ENCODE measurements around the gene PBLD.

The PBLD gene
- 0.78 to 6.2 (median 3.7) reads per million in 3 experiments for total RNA-seq

DNA sequence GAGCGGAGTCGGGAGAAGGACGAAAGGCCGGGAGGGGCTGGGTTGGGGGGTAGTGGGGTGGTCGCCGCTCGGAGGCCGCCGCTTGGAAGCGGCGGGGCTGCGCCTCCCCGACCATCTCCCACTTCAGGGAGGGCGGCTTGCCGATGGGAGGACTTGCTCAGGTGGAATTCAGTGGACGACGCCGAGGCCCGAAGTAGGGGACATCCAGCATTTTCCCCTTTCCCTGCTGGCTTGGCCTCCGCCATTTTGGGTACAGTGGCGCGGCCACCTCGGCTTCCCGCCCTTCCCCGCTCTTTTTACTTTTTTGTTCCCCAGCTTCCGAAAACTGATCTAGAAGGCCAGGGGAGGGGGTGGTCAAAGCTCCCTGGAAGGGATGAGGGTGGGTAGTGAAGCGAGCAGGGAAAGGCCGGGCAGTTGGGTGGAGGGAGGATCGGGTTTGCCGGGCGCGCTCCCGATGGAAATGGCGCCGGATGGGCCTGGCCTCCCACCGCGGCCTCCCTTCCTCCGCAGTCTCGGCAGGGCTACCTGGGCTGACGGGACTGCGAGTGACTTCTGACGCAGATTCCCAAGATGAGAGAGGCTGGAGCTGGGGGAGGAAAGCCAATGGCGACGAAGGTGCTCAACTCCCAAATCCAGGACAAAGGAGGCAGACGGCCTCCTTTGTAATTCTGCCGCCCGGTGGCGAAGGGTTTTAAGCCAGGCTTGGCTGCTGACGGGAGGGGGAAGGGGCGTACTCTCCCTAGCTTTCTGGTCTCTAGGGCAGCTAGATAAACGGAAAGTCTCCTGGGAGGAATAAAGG is at the start of gene PBLD:
Gene PBLD (minus strand): TSS at position 670 of the 799 bp plus-strand sequence. CDS start 26,084 bp downstream, outside the sequence.
- DNase-seq: peak; percentile 57

DNA sequence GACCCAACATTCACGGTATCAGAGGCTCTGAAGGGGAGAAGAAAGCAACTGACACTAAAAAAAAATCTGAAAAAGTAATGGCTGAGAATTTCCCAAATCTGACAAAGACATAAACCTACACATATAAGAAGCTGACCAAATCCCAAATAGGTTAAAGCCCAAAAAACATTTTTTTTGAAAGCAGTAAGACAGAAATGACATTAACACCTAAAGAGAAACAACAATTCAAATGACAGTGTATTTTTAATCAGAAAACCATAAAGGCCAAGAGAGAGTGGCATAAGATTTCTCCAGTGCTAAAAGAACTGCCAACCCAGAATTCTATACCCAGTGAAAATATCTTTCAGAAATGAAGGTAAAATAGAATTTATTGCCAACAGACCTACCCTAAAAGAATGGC is 38.9 kb upstream of the PBLD start:
- DNase-seq: no peak

DNA sequence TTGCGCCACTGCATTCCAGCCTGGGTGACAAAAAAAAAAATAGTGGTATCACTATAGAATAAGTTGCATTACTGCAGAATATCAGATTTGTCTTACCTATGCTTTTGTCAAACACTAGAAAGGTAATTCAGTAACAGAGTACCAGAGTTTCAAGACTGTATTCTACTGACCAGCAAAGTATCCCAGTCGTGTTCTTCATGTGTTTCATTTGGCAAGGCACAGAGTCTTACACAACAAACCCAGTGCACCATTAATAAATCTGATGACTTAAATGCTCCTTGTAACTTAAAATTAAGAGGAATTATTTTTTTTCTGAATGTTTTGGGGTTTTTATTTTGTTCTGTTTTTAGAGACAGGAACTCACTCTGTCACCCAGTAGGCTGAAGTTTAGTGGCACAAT is 34.4 kb upstream of the PBLD start:
- no peak for DNase-seq

DNA sequence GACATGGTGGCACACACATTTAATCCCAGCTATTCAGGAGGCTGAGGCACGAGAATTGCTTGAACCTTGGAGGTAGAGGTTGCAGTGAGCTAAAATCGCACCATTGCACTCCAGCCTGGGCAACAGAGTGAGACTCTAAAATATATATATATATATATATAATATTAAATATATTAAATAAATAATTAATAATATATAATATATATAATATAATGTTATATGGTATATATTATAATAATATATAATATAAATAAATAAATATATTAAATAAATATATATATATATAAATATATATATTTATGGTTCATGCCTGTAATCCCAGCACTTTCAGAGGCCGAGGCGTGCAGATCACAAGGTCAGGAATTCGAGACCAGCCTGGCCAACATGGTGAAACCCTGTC is 33.9 kb upstream of the PBLD start:
- no peak for DNase-seq

DNA sequence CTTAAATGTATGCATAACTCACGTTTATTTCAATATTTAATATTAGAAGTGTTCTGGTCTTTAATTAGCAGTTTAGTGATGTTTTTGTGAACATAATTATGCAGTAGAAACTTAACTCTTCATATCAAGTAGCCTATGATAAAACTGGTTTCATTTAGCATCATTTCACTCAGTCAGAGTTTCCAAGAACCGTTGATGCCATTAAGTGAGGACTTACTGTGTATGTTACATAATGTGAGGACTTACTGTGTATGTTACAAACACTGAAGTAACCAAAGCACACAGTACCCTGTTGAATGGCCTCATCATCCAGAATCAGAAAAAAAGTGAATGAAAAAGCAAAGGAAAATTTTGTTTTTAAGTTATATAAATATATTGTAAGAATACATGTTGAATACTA is 32.9 kb upstream of the PBLD start:
- DNase-seq: no peak

DNA sequence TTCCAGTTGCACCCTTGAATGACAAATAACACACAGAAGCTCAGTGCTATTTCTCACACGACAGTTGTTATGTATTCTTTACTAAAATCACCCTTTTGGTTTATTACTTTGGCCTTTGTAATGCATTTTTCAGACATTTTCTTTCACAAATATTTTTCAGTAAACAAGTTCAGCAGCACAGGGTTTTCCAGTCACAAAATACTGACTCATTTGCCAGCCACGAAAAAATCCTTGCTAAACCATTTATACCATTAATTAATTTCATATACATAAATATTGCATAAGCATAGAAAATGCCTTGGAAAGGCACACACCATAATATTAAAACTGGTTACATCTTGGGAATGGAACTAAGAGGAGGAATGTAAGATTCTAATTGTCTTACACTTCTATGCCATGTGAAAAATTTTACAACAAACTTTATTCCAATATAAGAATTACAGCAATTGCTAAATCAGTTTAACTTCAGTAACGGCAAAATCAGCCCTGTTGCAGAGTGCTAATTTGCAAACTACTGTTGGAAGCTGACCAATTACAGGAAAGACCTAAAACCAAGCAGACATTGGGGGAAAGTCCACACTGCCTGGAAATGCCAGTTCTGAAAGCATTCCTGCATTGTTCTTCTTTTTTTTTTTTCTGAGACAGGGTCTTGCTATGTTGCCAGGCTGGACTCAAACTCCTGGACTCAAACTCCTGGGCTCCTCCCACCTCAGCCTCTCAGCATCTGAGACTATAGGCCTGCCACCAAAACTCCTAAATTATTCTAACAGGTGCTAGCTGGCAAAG is 31.6 kb upstream of the PBLD start:
- DNase-seq: no peak

DNA sequence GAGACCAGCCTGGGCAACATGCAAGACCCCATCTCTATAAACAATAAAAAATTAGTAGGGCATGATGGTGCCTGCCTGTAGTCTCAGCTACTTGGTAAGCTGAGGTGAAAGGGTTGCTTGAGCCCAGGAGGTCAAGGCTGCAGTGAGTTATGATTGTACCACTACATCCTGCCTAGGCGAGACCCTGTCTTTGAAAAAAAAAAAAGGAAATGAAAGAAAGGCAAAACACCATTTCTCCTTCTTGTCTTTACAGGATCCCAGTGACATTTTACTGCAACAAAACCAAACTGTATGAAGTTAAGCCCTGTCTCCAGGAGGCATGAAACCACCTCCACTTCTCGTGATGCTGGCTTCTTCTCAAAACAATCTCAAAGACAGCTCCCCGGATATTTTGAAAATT is 29.9 kb upstream of the PBLD start:
- no peak for DNase-seq

DNA sequence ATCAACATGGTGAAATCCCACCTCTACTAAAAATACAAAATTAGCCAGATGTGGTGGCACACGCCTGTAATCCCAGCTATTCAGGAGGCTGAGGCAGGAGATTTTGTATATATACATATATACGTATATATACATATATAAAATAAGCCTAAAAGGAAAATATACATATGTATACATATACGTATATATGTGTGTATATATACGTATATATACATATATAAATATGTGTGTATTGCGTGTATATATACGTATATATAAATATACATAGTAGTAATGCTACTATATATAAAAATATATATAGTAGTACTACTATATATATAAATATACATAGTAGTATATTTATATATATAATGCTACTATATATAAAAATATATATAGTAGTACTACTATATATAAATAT is 26.5 kb upstream of the PBLD start:
- DNase-seq: no peak

DNA sequence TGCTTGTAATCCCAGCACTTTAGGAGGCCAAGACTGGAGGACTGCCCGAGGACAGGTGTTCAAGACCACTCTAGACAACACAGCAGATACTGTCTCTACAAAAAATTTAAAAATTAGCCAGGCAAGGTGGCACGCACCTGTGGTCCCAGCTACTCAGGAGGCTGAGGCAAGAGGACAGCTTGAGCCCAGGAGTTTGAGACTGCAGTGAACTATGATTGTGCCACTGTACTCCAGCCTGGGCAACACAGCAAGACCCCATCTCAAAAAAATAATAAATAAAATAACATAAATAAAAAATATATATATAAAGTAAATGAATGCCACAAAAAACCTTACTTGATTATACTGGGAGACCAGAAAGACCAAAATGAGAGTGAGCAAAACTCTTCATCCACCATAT is 20.8 kb upstream of the PBLD start:
- DNase-seq: no peak

DNA sequence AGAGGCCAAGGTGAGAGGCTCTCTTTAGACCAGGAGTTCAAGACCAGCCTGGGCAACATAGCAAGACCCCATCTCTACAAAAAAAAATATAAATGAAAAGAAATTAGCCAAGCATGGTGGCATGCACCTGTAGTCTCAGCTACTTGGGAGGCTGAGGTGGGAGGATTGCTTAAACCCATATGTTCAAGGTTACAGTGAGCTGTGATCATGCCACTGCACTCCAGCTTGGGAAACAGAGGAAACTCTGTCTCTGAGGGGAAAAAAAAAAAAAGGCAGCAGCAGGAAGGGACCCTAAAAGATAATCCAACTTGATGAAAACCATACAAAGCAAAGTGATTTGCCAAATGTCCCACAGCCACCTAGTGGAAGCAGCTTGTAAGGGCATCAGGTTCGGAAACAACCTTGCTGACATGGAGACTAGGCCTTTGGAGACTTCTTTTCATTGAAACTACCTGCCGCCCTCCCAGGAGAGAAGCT is 15.6 kb upstream of the PBLD start:
- DNase-seq: peak; percentile 39

DNA sequence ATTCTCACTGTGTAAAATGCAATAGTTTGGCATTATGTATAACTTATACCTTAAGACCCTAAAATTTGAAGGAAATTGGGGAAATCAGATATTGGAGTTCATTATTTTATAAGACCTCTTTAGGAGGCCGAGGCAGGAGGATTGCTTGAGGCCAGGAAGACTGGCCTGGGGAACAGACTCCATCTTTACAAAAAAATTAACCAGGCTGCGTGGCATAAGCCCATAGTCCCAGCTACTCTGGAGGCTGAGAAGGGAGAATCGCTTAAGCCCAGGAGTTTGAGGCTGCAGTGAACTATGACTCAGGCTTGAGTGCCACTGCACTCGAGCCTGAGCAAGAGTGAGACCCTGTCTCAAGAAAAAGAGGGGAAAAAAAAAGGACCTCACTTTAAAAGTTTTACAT is 14.0 kb upstream of the PBLD start:
- DNase-seq: no peak

DNA sequence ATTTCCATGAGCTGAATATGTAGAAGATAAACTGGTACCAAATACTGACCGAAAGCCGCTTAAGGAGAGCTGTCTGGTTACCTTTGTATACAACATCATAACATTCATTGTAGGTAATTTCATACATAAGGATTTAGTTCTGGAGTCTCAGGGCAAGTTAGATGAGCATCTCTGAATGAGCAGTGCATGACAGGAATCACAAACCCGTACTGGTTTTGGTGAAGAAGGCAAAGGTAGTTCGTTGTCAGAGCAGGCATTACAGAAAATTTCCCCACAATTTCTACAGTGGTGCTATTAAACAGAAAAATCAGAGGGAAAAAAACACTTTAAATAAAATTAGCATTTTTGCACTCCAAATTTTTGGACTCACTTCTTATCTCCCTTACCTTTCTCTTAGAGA is 12.9 kb upstream of the PBLD start:
- no peak for DNase-seq

DNA sequence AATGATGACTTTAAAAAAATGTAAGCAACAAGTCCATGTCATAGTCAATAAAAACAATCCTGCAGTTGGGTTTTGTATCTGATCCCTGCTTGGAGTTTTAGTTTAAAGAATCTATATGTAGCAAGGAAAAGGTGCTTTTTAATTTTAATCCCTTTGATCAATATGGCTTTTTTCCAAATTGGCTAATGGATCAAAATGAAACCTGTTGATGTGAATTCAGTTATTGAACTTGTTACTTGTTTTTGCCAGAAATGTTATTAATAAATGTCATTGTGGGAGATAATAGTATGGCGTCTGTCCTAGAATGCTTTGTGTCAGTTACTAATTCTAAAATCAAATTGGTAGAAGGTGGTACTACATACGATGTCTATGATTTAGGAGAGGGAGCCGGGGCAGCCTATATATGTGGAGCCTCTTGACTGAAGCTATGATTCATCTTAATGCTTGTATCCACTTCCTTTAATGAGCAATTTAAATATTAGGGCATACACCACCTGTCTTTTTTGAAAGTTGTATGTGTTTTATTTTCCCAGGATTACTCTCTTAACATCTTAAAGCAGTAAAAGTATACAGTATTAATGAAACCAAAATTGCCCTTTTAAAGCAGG is 10.3 kb upstream of the PBLD start:
- DNase-seq: no peak

DNA sequence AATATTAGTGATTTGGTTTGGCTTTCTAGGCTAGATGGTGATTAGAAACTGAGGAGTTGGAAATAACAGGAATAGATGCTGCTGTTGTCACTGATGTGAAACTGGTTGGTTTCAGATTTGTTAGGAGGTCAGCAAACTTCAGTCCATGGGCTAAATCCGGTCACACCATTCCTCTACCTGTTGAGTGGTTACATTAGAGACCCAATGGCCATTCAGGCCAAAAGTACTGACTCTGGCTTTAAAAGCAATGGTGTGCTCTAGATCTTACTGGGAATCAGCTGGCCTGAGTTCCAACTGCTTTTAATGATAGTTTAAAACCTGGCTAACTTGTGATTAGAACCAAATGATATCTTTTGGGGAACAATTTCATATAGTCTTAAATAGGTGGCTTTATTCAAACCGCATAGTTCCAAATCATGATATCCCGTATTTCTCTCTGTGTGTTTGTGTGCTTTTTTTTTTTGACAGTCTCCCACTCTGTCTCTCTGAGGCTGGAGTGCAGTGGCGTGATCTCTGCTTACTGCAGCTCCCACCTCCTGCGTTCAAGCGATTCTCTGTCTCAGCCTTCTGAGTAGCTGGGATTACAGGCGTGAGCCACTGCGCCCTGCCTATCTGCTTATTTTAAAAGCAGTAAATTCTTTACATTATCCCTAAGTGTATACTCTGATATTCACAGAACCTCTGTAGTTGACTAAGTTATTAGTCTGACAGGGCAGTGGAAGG is 7.8 kb upstream of the PBLD start:
- DNase-seq: no peak

DNA sequence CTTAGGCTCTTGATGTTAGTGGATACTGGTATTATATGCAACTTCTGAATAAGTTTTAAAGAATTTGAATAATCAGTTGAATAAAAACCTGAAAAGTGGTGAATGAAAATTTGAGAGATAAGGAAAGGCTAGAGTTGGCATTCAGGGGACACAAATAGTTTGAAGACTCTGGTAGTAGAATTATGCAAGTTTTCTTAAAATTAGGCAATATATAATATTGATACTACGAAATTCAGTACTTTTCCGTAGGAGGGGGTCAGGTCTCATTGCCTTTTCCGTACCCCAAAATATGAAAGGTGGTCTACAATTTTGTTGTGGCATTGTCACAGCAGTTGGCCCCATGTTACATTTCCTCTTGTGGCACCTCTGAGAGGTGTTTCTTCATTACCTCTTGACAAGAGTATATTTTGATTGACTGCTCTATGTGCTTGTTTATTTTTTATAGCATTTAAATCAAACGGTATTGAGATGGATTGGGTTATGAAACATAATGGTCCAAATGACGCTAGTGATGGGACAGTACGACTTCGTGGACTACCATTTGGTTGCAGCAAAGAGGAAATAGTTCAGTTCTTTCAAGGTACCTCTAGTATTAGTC is 4.1 kb upstream of the PBLD start:
- no peak for DNase-seq

DNA sequence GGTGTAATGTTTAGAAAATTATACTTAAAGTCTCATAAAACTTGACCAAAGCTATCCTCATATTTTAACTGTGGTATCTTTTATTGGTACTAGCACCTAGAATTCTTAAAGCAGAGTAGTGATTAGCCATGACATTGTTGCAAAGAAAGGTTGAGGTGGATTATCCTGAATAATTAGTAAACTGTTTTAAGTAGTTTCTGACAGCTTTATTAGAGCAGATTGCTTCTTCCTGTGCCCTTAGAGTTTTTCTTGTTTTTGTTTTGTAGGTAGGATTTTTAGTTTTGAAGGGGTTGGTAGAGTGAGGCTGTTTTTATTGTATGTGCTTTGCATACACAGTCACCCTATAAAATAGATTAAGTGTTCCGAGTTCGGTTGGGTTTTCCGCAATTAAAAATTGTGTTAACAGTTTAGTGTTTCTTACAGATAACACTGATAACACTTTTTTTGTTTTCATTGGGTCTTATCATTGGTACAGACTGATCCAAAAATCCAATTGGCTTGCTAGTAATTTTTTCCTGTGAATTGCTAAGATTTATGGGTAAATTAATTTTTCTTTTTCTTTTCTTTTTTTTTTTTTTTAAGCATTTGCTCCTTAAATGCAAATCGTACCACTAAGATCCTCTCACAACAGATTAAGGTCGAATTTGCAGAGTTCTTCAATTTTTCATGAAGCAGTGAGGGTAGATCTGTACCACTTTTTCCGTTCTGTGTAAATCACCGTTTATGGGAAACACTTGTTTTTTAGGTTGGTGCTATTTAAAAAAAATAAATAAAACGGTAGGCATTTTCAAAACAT is 2.1 kb upstream of the PBLD start:
- DNase-seq: no peak

DNA sequence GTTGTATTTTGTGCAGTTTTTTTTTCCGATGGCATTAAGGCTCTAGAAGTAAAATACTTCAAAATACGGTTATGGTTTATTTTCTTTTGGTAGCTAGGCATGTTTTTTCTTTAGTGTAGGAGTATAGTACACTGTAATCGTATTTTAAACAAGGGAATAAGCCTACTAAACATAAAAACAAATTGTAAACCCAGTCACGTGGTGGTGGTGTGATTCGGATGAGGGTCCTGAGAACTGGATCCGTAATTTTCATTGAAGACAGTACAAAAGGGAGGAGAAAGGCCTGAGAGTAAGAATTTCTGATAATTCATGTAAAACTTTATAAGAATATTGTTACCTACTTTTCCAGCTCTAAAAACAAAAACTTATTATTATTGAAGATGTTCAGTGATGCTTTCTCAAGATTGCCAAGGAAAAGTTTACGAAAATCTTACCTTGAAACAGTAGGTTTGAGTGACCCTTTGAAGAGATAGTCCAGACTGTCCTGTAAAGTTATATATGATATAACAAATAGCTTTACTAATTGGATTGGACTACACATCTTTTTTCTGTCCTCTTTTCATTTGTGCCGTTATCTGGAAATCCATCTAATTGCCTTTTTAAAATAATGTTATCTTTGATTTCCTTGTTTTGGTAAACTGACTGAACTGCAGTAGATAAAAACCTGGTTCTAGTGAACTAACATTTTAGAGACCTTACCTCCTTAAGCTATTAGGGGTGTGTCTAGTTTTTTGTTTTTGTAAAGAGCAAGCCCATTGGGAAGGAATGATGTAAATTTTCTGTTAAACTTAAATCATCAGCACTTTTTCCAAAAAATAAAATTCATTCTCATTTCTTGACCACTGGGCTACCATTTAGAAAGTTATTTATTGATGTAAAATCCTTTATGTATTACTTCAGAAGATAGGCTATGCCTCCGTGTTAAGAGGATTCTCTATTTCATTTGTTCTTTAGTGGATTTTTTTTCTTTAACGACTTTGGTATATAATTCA is 1.0 kb upstream of the PBLD start:
- DNase-seq: no peak

DNA sequence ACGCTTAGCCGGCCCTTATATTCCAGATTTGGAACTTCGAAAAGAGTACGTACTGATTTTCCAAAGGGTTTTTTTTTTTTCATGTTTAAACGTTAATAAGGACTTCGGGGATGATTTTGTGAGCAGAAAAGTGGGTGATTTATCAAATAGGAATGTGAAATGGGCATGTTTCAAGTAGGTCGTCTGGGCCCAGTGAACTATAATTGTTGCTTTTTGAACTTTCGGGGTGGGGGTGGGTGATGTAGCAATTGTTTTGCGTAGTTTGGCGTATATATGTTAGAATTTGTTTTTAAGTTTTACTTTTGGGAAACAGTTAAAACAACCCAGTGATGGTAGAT is 299 bp upstream of the PBLD start:
- DNase-seq: no peak

DNA sequence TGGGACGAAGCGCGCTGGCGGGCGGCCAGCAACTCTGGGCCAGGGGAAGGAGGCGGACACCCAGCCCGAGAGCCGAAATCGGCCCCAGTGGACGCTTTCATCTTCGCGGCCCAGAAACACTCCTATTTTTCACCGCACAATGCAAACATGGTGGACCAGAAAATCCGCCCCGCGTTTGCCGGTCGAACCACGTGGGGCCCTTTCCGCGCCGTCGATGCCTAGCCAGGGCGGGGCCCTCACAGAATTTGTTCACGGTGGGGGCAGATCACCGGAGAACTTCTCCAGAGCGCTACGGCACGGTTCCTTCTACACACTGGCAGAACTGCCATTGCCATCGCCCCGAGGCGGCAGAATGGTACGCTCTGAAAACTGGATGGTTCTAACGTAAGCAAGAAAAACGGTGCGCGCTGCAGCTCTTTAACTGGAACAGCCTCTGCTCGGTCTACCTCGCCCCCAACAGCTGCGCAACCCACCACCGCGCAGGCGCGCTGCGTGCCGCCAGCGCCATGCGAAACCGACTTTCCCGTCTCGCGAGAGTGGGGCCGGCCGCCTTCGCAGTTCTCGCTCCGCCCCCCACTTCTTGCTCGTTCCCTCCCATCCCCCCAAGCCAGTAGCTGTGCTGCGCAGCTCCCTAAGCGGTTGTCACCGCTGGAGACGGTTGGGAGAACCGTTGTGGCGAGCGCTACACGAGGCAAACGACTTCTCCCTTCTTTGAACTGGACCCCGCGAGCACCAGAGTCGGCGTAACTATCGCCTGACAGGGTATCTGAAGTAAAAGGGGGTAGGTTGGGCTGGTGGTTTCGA is 1.1 kb downstream of the PBLD start, which contains the start of gene HNRNPH3:
Gene HNRNPH3 (plus strand): TSS at position 610 of the 804 bp plus-strand sequence. CDS start 5,158 bp downstream, outside the sequence.
- DNase-seq: peak; percentile 99

Data from central memory CD4-positive, alpha-beta T cell (primary cell).